ENCODE results near the gene PIK3CD. TPM values are rescaled to one million over a fixed set of nuclear protein-coding genes. Genes with fewer than 3 reads are reported as not detected.
A peak's percentile ranks its signal among the peaks of the same experiment; 100 is the strongest.

PIK3CD gene
- total and polyA plus RNA-seq, 10 of the 15 experiments (the other 5 are each of a cell fraction or from before 2014, with no cell fraction given) = 7.0 to 101 (median 51.1) TPM

GRCh38 chr1:9717193-9718005, 65.9 kb downstream of the PIK3CD start (continued):
- TF ChIP-seq ZBTB11 (CRISPR knock-in tag; IDR thresholded peaks at IDR 0.05) (no peak), SMAD1 (IDR thresholded peaks at IDR 0.05; ENCODE audit: low read depth, partially characterized antibody) (no peak), BCLAF1 (IDR thresholded peaks at IDR 0.05) (no peak), RBBP5 (conservative IDR thresholded peaks at IDR 0.05) (no peak), RAD51 (IDR thresholded peaks at IDR 0.05) (peak; percentile 96), SMAD5 (IDR thresholded peaks at IDR 0.05; ENCODE audit: low read depth) (no peak), CEBPZ (IDR thresholded peaks at IDR 0.05; ENCODE audit: low read depth, low read length) (no peak), MTA3 (IDR thresholded peaks at IDR 0.05; ENCODE audit: borderline replicate concordance, low read length) (0 out of 2 replicates have a peak, but pooled peaks have one; percentile 48), POU2F2 (IDR thresholded peaks at IDR 0.05; ENCODE audit: borderline replicate concordance, low read depth, low read length) (no peak), TAF1 (IDR thresholded peaks at IDR 0.05; ENCODE audit: borderline replicate concordance, low read depth, low read length) (0 out of 2 replicates have a peak, but pooled peaks have one; percentile 31), IKZF1 (conservative IDR thresholded peaks at IDR 0.05) (no peak; the same call in 1 of the 2 replicates), LARP7 (IDR thresholded peaks at IDR 0.05) (no peak), IKZF2 (IDR thresholded peaks at IDR 0.05) (peak in 1 of 2 experiments; percentile 43; a peak in 1 of 4 replicates), CUX1 (IDR thresholded peaks at IDR 0.05; ENCODE audit: insufficient replicate concordance, low read depth, low read length) (no peak)
